Neural cell (in vitro differentiated cells): ENCODE data around the gene FSHR.

Experiments used
- EP300 ChIP-seq: fragments of 450-650 bp; conservative IDR thresholded peaks from 2 replicates; pipeline ENCODE4 v1.6.1; 2014; ENCODE audit warnings: antibody characterized with exemption, mild to moderate bottlenecking, moderate library complexity; ENCODE audit not compliant: poor library complexity, severe bottlenecking
- MXI1 ChIP-seq: fragments of 450-650 bp; conservative IDR thresholded peaks from 2 replicates; pipeline ENCODE4 v1.6.1; 2014; ENCODE audit warnings: antibody characterized with exemption, mild to moderate bottlenecking; ENCODE audit not compliant: poor library complexity, severe bottlenecking
- TF ChIP-seq, protein P1 (sequence below): fragments of 450-650 bp; IDR thresholded peaks from 2 replicates; pipeline ENCODE4 v1.5.1; 2014; ENCODE audit warnings: antibody characterized with exemption, mild to moderate bottlenecking, moderate library complexity; ENCODE audit not compliant: poor library complexity, severe bottlenecking

- TF ChIP-seq, protein P1, sequence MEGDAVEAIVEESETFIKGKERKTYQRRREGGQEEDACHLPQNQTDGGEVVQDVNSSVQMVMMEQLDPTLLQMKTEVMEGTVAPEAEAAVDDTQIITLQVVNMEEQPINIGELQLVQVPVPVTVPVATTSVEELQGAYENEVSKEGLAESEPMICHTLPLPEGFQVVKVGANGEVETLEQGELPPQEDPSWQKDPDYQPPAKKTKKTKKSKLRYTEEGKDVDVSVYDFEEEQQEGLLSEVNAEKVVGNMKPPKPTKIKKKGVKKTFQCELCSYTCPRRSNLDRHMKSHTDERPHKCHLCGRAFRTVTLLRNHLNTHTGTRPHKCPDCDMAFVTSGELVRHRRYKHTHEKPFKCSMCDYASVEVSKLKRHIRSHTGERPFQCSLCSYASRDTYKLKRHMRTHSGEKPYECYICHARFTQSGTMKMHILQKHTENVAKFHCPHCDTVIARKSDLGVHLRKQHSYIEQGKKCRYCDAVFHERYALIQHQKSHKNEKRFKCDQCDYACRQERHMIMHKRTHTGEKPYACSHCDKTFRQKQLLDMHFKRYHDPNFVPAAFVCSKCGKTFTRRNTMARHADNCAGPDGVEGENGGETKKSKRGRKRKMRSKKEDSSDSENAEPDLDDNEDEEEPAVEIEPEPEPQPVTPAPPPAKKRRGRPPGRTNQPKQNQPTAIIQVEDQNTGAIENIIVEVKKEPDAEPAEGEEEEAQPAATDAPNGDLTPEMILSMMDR, result no peak
- TF ChIP-seq MXI1 (no peak), EP300 (no peak)
Observed at GRCh38 chr2:49123600-49123999, 30.7 kb downstream of the FSHR start.
